ENCODE data around the gene B3GNT8.
"Not testable (repeated sequence)": the region's sequence is repeated elsewhere in the genome, so short reads cannot be mapped to it uniquely, and the experiment has no call there.

The B3GNT8 gene

DNA sequence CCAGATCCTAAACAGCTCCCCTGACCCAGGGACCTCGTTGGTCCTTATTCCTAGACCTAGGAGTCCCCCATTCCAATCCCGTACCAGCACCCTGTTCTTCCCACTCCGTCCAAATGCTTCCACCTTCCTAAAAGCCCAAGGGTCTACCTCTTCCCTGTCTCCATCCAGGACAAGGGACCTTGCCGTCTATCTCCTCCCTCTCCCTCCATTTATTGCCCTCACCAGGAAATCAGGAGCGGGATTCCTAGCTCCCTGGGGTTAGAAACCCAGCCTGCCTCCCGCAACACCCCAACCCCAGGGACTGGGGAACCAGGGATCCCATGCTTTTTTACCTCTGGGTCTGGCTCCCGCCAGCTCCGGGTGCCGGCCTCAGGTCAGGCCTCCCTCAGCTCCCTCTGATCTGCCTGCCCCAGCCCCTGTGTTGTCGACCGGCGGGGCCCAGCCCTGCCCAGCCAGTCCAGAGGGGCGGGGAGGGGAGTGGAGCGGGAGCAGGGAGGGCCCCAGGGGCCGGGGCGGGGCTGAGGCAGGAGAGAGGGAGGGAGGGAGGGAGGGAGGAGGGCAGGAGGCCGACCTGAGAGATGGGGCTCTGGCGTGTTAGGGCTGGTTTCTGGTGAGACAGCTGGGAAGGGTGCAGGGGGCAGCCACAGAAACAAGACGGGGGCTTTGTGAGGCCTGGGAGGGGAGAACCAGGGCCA lies at the start of gene B3GNT8:
B3GNT8 (minus strand) TSS at position 423 of the 695 bp plus-strand sequence. CDS start 596 bp downstream, outside the sequence.
- no peak for DNase-seq (ENCODE audit: low read depth)

- DNase-seq (ENCODE audit: low read depth): no peak
Measured at GRCh38 chr19:41476583-41476982, 49.4 kb upstream of the B3GNT8 start.

GRCh38 chr19:41463257-41464256 lies 36.4 kb upstream of the B3GNT8 start:
- not testable (repeated sequence) for DNase-seq (ENCODE audit: low read depth)

DNA sequence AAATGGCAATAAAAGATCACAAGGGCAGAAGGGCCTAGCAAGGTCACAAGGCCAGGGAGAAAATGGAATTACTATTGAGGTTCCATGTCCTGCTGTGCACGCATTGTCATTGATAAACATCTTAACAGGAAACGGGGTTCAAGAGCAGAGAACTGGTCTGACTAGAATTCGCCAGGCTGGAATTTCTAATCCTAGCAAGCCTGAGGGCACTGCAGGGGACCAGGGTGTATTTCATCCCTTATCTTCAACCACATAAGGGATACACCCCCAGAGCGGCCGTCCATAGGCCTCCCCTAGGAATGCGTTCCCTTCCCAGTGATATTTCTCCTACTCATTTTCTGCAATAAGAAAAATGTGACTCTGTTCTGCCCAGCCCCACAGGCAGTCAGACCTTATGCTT lies 35.3 kb upstream of the B3GNT8 start:
- no peak for DNase-seq (ENCODE audit: low read depth)

- DNase-seq (ENCODE audit: low read depth): no peak
Measured at GRCh38 chr19:41457241-41457640, 30.1 kb upstream of the B3GNT8 start.

DNA sequence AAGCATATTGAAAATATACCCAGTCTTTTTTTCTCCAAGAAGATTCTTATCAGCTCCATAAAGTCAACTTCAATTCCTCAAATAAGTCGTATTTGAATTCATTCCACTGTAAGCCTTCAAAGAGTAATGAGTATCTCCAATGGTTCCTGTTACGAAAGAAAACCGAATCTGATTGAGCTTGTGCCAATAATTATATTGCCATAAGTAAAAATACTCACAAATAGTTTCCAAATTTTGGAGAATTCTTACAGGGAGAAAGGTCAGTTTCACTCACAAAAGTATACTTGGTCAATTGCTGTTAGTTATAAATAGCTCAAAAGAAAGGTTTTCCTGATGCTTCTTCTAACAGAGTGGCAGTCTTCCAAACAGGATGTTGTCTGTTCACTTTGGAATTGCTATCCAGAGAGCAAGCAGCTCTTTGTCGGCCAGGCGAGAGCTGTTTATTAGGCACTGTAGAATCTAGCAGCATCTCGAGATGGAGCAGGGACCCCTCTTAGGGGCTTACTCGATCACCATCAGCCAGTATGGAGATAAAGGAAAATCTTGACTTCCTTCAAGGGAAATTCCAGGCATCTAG lies 29.3 kb upstream of the B3GNT8 start:
- no peak for DNase-seq (ENCODE audit: low read depth)

DNA sequence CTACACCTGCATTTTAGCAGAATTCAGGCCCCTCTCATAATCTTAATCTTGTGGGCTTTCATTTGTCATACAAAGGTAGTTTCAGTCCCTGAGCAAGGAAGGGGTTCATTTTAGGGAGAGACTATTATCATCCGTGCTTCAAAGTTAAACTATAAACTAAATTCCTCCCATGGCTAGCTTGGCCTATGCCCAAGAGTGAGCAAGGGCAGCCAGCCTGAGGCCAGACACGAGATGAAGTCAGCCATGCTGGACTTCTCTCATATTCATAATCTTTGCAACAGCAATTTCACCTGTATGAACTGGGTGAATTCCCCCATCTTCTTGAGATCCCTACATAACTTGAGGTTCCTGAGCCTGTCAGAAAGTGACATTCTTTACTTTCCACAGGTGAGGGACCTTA lies 28.8 kb upstream of the B3GNT8 start:
- no peak for DNase-seq (ENCODE audit: low read depth)

- DNase-seq (ENCODE audit: low read depth): no peak
Measured at GRCh38 chr19:41452584-41453275, 25.6 kb upstream of the B3GNT8 start.

DNA sequence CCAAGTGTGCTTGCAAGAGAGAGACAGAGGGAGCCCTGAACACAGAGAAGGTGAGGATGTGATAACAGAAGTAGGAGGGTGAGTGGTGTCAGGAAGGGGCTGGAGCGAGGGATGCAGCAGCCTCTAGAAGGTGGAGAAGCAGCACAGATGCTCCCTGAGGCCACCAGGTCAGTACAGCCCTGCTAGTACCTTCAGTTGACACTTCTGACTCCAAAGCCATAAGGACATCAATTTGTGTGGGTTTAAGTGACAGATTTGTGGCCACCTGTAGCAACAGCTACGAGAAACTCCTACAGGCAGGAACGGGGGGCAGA lies 22.6 kb upstream of the B3GNT8 start:
- no peak for DNase-seq (ENCODE audit: low read depth)

GRCh38 chr19:41449079-41449864 lies 22.1 kb upstream of the B3GNT8 start:
- DNase-seq (ENCODE audit: low read depth): peak; percentile 50

- no peak for DNase-seq (ENCODE audit: low read depth)
Measured at GRCh38 chr19:41447732-41448332, 20.7 kb upstream of the B3GNT8 start.

GRCh38 chr19:41445575-41445974 lies 18.4 kb upstream of the B3GNT8 start:
- no peak for DNase-seq (ENCODE audit: low read depth)

DNA sequence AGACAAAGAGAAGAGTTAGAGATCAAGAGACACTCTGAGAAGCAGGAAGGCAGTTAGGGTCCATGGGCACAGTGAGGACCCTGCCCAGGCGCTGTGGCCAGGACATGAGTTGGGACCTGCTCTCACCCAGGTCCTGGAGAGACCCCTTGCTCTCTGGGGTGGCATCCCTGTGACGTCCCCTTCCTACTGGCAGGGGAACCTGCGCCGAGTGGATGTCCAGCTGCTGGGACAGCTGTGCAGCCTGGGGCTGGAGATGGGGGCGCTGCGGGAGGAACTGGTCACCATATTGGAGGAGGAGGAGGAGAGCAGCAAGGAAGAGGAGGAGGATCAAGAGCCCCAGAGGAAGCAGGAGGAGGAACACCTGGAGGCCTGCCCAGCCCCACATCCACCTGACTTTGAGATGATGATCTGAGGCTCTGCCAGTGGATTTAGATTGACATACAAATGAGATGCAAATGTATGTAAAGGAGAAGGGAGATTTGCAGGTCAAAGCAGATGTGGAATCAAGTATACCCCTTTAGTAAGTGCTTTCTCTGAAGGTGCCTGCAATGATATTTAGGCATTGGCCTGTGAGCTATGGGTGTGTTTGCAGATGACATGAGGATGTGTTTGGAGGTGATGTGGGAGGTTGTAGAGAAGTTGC lies 16.8 kb upstream of the B3GNT8 start:
- no peak for DNase-seq (ENCODE audit: low read depth)

- DNase-seq (ENCODE audit: low read depth): no peak
Measured at GRCh38 chr19:41442473-41443355, 15.5 kb upstream of the B3GNT8 start, which contains the start of gene ERICH4. ERICH4 (plus strand) TSS chr19:41443156; CDS start chr19:41443170, 14 bp downstream.

DNA sequence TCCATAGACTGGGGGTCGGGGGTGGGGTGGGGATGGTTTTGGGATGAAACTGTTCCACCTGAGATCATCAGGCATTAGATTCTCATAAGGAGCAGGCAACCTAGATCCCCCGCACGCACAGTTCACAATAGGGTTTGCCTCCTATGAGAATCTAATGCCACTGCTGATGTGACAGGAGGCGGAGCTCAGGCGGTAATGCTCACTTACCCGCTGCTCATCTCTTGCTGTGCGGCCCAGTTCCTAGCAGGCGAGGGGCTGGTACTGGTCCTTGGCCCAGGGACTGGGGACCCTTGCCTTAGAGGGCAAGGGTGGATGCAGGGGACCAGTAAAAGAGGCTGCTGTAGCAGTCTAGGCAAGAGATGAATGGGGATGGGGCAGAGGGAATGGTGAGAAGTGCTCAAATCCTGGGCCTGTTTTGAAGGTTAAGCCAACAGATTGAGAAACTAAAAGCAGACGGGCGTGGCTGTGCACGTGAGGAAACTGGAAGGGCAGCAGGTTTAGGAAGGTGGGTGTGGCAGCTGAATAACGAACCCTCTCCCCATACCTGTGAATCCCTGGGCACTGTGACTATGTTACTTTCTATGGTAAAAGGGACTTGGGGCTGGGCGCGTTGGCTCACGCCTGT lies 14.3 kb upstream of the B3GNT8 start:
- DNase-seq (ENCODE audit: low read depth): no peak

DNA sequence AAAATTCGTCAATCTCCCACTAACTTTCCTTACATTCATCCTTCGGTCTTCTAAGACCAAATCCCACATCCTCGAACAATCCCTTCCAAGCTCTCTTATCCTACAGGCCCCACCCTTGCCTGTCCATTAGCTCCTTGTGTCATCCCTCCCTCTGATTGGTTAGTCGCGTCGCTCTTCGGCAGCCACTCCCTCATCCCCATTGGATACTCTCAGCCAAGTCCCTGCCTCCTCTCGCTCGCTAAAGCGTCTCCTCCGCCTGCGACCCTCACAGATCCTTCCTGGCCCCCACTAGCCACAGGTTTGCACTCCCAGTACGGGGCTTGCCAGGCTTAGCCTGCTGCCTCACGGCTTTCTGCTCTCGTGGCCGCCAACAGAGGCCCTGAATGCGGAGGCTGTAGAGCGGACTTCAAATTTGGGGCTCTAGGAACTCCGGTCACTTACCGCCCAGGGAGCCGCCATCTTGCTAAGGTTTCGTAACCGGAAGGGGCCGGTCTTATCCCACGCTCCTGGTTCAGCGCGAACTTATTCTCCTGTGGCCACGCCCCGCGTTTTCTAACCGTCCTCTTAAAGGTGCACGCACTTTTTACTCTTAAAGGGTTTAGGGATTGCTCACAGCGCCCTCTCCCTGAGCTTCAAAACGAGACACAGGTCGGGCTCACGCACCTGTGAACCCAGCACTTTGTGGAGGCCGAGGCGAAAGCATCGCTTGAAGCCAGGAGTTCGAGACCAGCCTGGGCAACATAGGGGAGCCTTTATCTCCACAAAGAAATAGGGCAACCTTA lies 12.5 kb upstream of the B3GNT8 start, which contains the start of gene DMAC2:
DMAC2 (minus strand) TSS at position 472 of the 782 bp plus-strand sequence; CDS start at position 459, 13 bp downstream.
- DNase-seq (ENCODE audit: low read depth): peak; percentile 92

DNA sequence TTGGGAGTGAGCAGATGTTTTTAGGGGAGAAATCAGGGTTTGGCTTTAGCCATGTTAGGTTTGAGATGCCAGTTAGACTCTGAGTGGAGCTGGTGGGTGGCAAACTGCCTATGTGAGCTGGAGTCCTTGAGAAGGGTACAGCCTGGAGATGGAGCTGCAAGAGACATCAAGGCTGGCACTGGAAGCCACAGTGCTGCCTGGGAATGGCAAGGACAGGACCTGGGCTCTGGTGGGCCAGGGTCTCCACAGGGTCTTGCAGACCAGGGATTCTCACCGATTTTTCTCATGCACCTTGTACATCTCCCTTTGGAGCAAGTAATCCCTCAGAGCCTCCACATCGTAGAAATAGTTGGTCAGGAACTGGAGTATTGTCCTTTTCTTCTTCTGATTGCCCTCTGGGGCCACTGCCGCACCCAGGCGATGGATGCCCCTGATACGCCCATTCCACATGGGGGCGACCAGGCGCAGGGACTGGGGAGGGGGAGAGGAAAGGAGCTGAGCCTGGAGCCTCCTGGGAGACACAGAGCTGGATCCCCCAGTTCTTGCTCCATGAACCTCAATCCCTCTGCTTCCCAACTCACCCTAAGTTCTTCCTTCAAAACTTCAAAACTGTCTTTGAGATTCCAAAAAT lies 10.9 kb upstream of the B3GNT8 start:
- DNase-seq (ENCODE audit: low read depth): no peak

- DNase-seq (ENCODE audit: low read depth): no peak
Measured at GRCh38 chr19:41436674-41436951, 9.4 kb upstream of the B3GNT8 start.

Measured in stimulated activated CD8-positive, alpha-beta memory T cell treated with anti-CD3 and anti-CD28 coated beads, Interleukin-12 subunit alpha, Interleukin-12 subunit beta, amount 100 ng/mL, for 1 hour (primary cell).